ENCODE data around the gene PLEKHA6. TPM values are rescaled to one million over a fixed set of nuclear protein-coding genes. Genes with fewer than 3 reads are reported as not detected.

PLEKHA6 gene
- total and polyA plus RNA-seq, 2 donors (not counting 1 experiment from before 2014, with no cell fraction given), result 0.31 to 0.47 TPM

GRCh38 chr1:204222764-204223055, 137.0 kb downstream of the PLEKHA6 start:
- POLR2A ChIA-PET, result no interaction called here

GRCh38 chr1:204222006-204222763, 137.5 kb downstream of the PLEKHA6 start:
- no peaks in the 10 kb centered on the region for H3K4me1 ChIP-seq (ENCODE audit: control insufficient read depth in 2 of 2, insufficient read depth in 2 of 2, low read length in 2 of 2)
- no peak overlapping the region for H3K9ac ChIP-seq (ENCODE audit: low read length)
- WGBS (ENCODE audit: insufficient coverage), result 67% methylated on average over 5 of the region's 8 CpGs
- ATAC-seq (ENCODE audit: low read depth) (no peak), DNase-seq (no peak)
- no peak overlapping the region for H3K27ac ChIP-seq (ENCODE audit: low read length in 2 of 2)
- no peaks in the 10 kb centered on the region for H3K27me3 ChIP-seq (replicated peaks in 1 of 4; ENCODE audit: control extremely low read depth in 1 of 4, control insufficient read depth in 3 of 4, insufficient read depth in 4 of 4, low read length in 3 of 4)
- no peaks in the 10 kb centered on the region for H4K20me1 ChIP-seq (ENCODE audit: control insufficient read depth, insufficient read depth, low read length, poor library complexity, severe bottlenecking)
- Mint-ChIP-seq H3K27ac (no peak overlapping the region), H3K27me3 (peaks cover 4% of the 10 kb centered on the region), H3K9me3 (ENCODE audit: insufficient read depth) (no peaks in the 10 kb centered on the region), H3K4me3 (no peak overlapping the region), H3K4me1 (no peaks in the 10 kb centered on the region)
- TF ChIP-seq EZH2 (IDR thresholded peaks at IDR 0.05; ENCODE audit: borderline replicate concordance, insufficient read depth, low read depth, low read length, poor library complexity, severe bottlenecking), result no peak
- TF ChIP-seq CTCF (IDR thresholded peaks at IDR 0.05), result no peak
- ChIA-PET POLR2A (no interaction called here), CTCF (no interaction called here)
- no peaks in the 10 kb centered on the region for H3K36me3 ChIP-seq (replicated peaks in 1 of 2; ENCODE audit: control extremely low read depth in 1 of 2, control insufficient read depth in 1 of 2, extremely low read depth in 1 of 2, insufficient read depth in 2 of 2, low read length in 1 of 2)
- H2AFZ ChIP-seq (ENCODE audit: insufficient read depth, low read depth, low read length, poor library complexity, severe bottlenecking), result no peak overlapping the region
- H3K9me3 ChIP-seq (ENCODE audit: control extremely low read depth in 1 of 3, control insufficient read depth in 2 of 3, insufficient read depth in 1 of 3, low read length in 2 of 3), result no peaks in the 10 kb centered on the region
- no peak overlapping the region for H3K4me2 ChIP-seq (replicated peaks; ENCODE audit: low read depth, low read length, poor library complexity, severe bottlenecking)
- no peaks in the 10 kb centered on the region for H3K79me2 ChIP-seq (ENCODE audit: control insufficient read depth, insufficient read depth, low read length)
- intact Hi-C loops (cut with micrococcal nuclease), result no loop called here
- H3K4me3 ChIP-seq (ENCODE audit: control extremely low read depth in 1 of 5, extremely low read depth in 1 of 5, insufficient read depth in 1 of 5, low read depth in 2 of 5, low read length in 4 of 5), result no peak overlapping the region

More at GRCh38 chr1:204222764-204223055, 137.0 kb downstream of the PLEKHA6 start:
- H3K27me3 ChIP-seq (replicated peaks in 1 of 4; ENCODE audit: control extremely low read depth in 1 of 4, control insufficient read depth in 3 of 4, insufficient read depth in 4 of 4, low read length in 3 of 4), result no peaks in the 10 kb centered on the region
- no peak for ATAC-seq (ENCODE audit: low read depth)
- H3K4me1 Mint-ChIP-seq, result no peaks in the 10 kb centered on the region
- no peaks in the 10 kb centered on the region for H3K79me2 ChIP-seq (ENCODE audit: control insufficient read depth, insufficient read depth, low read length)
- H3K9me3 Mint-ChIP-seq (ENCODE audit: insufficient read depth), result no peaks in the 10 kb centered on the region
- no peaks in the 10 kb centered on the region for H3K36me3 ChIP-seq (replicated peaks in 1 of 2; ENCODE audit: control extremely low read depth in 1 of 2, control insufficient read depth in 1 of 2, extremely low read depth in 1 of 2, insufficient read depth in 2 of 2, low read length in 1 of 2)
- H4K20me1 ChIP-seq (ENCODE audit: control insufficient read depth, insufficient read depth, low read length, poor library complexity, severe bottlenecking), result no peaks in the 10 kb centered on the region
- no peak overlapping the region for H3K27ac Mint-ChIP-seq
- H3K27me3 Mint-ChIP-seq, result peaks cover 4% of the 10 kb centered on the region
- CTCF ChIA-PET, result no interaction called here
- H3K9ac ChIP-seq (ENCODE audit: low read length), result no peak overlapping the region
- TF ChIP-seq EZH2 (IDR thresholded peaks at IDR 0.05; ENCODE audit: borderline replicate concordance, insufficient read depth, low read depth, low read length, poor library complexity, severe bottlenecking) (no peak), CTCF (IDR thresholded peaks at IDR 0.05) (no peak)
- H3K4me2 ChIP-seq (replicated peaks; ENCODE audit: low read depth, low read length, poor library complexity, severe bottlenecking), result no peak overlapping the region
- H3K27ac ChIP-seq (ENCODE audit: low read length in 2 of 2), result no peak overlapping the region
- no peak overlapping the region for H3K4me3 Mint-ChIP-seq
- WGBS (ENCODE audit: insufficient coverage), result 75% methylated on average over 2 of the region's 3 CpGs
- no peak overlapping the region for H2AFZ ChIP-seq (ENCODE audit: insufficient read depth, low read depth, low read length, poor library complexity, severe bottlenecking)
- no peaks in the 10 kb centered on the region for H3K4me1 ChIP-seq (ENCODE audit: control insufficient read depth in 2 of 2, insufficient read depth in 2 of 2, low read length in 2 of 2)
- H3K9me3 ChIP-seq (ENCODE audit: control extremely low read depth in 1 of 3, control insufficient read depth in 2 of 3, insufficient read depth in 1 of 3, low read length in 2 of 3), result no peaks in the 10 kb centered on the region
- H3K4me3 ChIP-seq (ENCODE audit: control extremely low read depth in 1 of 5, extremely low read depth in 1 of 5, insufficient read depth in 1 of 5, low read depth in 2 of 5, low read length in 4 of 5), result no peak overlapping the region
- no peak for DNase-seq
- intact Hi-C loops (cut with micrococcal nuclease), result no loop called here
